Mesendoderm (in vitro differentiated cells): ENCODE measurements around the gene ERMAP.
A peak's percentile ranks its signal among the peaks of the same experiment; 100 is the strongest.

Experiments
- DNase-seq: peaks from one replicate; pipeline ENCODE4 v3.0.0; 2013
- H2AK5ac ChIP-seq: 2 replicates; pipeline ENCODE4 v1.6.1; 2013; ENCODE audit warnings: low read length, inconsistent platforms
- H2BK120ac ChIP-seq: 2 replicates; pipeline ENCODE4 v1.6.1; 2013; ENCODE audit warnings: low read depth, mild to moderate bottlenecking, low read length, moderate library complexity, mixed read lengths
- H2BK15ac ChIP-seq: replicated peaks from 2 replicates; pipeline ENCODE4 v1.6.1; 2013; ENCODE audit warnings: low read depth, mild to moderate bottlenecking, moderate library complexity
- H2BK5ac ChIP-seq: 2 replicates; pipeline ENCODE4 v1.6.1; 2013; ENCODE audit warnings: low read length, inconsistent platforms
- H3K18ac ChIP-seq: 2 replicates; pipeline ENCODE4 v1.6.1; 2013; ENCODE audit warnings: mild to moderate bottlenecking, low read length, mixed read lengths
- H3K23ac ChIP-seq: one replicate; pipeline ENCODE4 v1.6.1; 2013; ENCODE audit warnings: low read length
- H3K27ac ChIP-seq: 2 replicates; pipeline ENCODE4 v1.5.1; 2013; ENCODE audit warnings: low read depth, mild to moderate bottlenecking, inconsistent platforms, low read length, moderate library complexity
- H3K27me3 ChIP-seq: 2 replicates; pipeline ENCODE4 v1.6.1; 2013; ENCODE audit warnings: low read length, control low read depth, mild to moderate bottlenecking, inconsistent platforms; ENCODE audit not compliant: insufficient read depth, poor library complexity
- H3K36me3 ChIP-seq: 2 replicates; pipeline ENCODE4 v1.6.1; 2013; ENCODE audit warnings: low read length, inconsistent platforms; ENCODE audit not compliant: control insufficient read depth, insufficient read depth
- H3K4ac ChIP-seq: one replicate; pipeline ENCODE4 v1.6.1; 2013; ENCODE audit warnings: low read depth, mild to moderate bottlenecking, low read length, moderate library complexity
- H3K4me1 ChIP-seq: 2 replicates; pipeline ENCODE4 v1.6.1; 2013; ENCODE audit warnings: low read depth, low read length, inconsistent platforms; ENCODE audit not compliant: control insufficient read depth
- H3K4me2 ChIP-seq: 2 replicates; pipeline ENCODE4 v1.6.1; 2013; ENCODE audit warnings: low read length
- H3K4me3 ChIP-seq: 2 replicates; pipeline ENCODE4 v1.5.1; 2013; ENCODE audit warnings: mild to moderate bottlenecking, low read length
- H3K56ac ChIP-seq: one replicate; pipeline ENCODE4 v1.6.1; 2013; ENCODE audit warnings: low read length
- H3K79me1 ChIP-seq: 2 replicates; pipeline ENCODE4 v1.6.1; 2013; ENCODE audit warnings: low read length, inconsistent platforms
- H3K79me2 ChIP-seq: 2 replicates; pipeline ENCODE4 v1.6.1; 2013; ENCODE audit warnings: mild to moderate bottlenecking, low read length; ENCODE audit not compliant: control insufficient read depth, insufficient read depth
- H3K9ac ChIP-seq: 2 replicates; pipeline ENCODE4 v1.6.1; 2013; ENCODE audit warnings: low read length, inconsistent platforms
- H4K5ac ChIP-seq: one replicate; pipeline ENCODE4 v1.6.1; 2013; ENCODE audit warnings: low read length
- H4K8ac ChIP-seq: one replicate; pipeline ENCODE4 v1.6.1; 2013; ENCODE audit warnings: low read depth, mild to moderate bottlenecking, control low read depth, low read length, moderate library complexity
- WGBS: extraction: QIAGEN DNeasy Blood & Tissue Kit; methylation state at CpG from one replicate; pipeline ENCODE4 v1.1.7; 2013; ENCODE audit warnings: low lambda C conversion rate, missing lambda C conversion rate; ENCODE audit not compliant: insufficient coverage; ENCODE audit errors: extremely low coverage; 5-methylcytosine and 5-hydroxymethylcytosine counted together

Gene ERMAP

DNA sequence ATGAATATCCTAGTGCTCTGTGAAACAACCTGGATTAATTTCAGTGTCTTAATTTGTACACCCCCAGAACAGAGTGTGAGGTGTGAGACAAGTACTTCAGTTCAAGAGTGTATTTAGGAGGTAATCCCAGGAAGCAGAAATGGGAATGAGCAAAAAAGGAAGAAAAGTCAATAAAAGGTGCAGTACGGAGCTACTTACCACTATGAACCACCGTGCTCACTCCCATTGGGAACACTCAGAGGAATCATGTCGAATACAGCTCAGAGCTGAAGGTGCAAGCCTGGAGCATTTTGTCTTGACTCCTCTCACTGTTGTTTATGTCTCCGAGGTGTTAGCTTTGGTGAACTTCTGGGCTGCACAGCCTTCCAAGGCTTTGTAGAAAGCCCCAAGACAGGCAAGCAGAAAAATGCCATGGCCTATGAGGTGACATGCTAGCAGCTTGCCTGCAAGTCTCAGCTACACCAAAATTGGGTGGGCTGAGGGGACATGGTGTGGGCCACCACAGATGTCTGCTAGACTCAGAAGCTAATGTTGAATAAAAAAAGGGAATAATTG lies 7.6 kb downstream of the ERMAP start:
- Histone ChIP-seq H3K23ac (no peak overlapping the region), H3K79me2 (no peaks in the 10 kb centered on the region), H2BK15ac (no peak overlapping the region), H4K8ac (no peak overlapping the region), H3K9ac (no peak overlapping the region), H2AK5ac (no peak overlapping the region), H4K5ac (no peak overlapping the region), H3K4me2 (no peak overlapping the region), H2BK120ac (no peak overlapping the region), H3K4ac (no peak overlapping the region), H3K18ac (no peak overlapping the region), H3K4me1 (no peaks in the 10 kb centered on the region), H3K27me3 (no peaks in the 10 kb centered on the region), H2BK5ac (no peak overlapping the region), H3K4me3 (no peak overlapping the region), H3K27ac (no peak overlapping the region), H3K79me1 (no peaks in the 10 kb centered on the region), H3K36me3 (no peaks in the 10 kb centered on the region), H3K56ac (no peak overlapping the region)
- DNase-seq: peak; percentile 12
- no CpG with 5 or more reads among the region's 4 CpGs for WGBS

DNA sequence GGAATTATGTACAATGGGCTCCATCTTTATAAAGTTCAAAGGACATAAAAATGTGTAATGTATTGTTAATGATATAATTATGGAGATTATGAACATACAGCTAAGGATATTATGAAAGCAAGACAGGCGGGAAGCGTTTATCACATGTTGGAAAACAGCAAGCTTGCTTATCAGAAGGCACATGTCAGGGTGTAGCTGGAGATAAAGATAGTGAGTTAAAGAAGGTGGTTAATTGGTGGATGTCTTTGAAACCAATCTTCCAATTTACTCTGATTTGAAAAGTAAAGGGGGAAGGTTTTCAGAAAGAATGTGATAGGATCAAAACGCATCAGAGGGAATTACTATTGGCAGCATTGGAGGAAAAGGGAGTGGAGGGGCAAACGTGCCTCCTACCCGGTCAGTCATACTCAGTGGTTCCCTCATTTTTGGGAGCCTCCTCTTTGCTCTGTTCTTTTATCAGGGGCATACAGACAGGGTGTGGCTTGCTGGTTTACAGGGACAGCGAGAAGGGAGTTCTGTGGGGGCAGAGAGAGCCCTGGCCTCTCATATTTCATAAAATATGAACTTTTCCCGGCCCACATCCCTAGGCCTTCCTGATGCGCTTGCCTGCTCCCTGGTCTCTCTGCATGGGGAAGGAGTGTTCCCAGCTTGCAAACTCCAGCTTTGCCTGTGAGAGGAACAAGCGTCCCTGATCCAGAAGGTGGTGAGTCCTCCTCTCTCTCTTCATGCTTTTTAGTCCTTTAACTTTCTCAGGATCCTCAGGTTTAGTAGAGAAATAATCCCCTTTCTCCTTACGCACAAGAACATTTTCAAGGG lies 8.3 kb downstream of the ERMAP start:
- H4K5ac ChIP-seq: no peak overlapping the region
- 100% methylated on average over 1 of the region's 10 CpGs for WGBS
- H3K4ac ChIP-seq: no peak overlapping the region
- DNase-seq: peak; percentile 42
- H3K4me2 ChIP-seq: no peak overlapping the region
- H2BK15ac ChIP-seq: no peak overlapping the region
- no peak overlapping the region for H2BK5ac ChIP-seq
- H2AK5ac ChIP-seq: no peak overlapping the region
- no peak overlapping the region for H3K4me3 ChIP-seq
- H3K56ac ChIP-seq: no peak overlapping the region
- no peak overlapping the region for H2BK120ac ChIP-seq
- no peak overlapping the region for H3K18ac ChIP-seq
- H3K36me3 ChIP-seq: no peaks in the 10 kb centered on the region
- no peaks in the 10 kb centered on the region for H3K79me1 ChIP-seq
- H3K23ac ChIP-seq: no peak overlapping the region
- H4K8ac ChIP-seq: no peak overlapping the region
- H3K79me2 ChIP-seq: no peaks in the 10 kb centered on the region
- no peaks in the 10 kb centered on the region for H3K27me3 ChIP-seq
- no peak overlapping the region for H3K9ac ChIP-seq
- no peaks in the 10 kb centered on the region for H3K4me1 ChIP-seq
- no peak overlapping the region for H3K27ac ChIP-seq

DNA sequence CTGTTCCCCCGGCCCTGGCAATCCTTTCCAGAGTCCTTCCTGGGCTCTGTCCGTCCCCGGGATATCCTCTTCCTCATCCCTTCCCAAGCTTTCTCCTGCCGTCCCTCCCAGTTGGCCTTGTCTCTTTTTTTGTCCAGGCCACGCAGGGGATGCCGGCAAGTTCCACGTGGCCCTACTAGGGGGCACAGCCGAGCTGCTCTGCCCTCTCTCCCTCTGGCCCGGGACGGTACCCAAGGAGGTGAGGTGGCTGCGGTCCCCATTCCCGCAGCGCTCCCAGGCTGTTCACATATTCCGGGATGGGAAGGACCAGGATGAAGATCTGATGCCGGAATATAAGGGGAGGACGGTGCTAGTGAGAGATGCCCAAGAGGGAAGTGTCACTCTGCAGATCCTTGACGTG lies 13.7 kb downstream of the ERMAP start:
- H3K27me3 ChIP-seq: no peaks in the 10 kb centered on the region
- no peak overlapping the region for H3K23ac ChIP-seq
- H2BK120ac ChIP-seq: no peak overlapping the region
- H3K56ac ChIP-seq: no peak overlapping the region
- H3K9ac ChIP-seq: no peak overlapping the region
- WGBS: no CpG with 5 or more reads among the region's 17 CpGs
- H2BK15ac ChIP-seq: no peak overlapping the region
- no peak overlapping the region for H3K4ac ChIP-seq
- no peak overlapping the region for H3K27ac ChIP-seq
- no peaks in the 10 kb centered on the region for H3K36me3 ChIP-seq
- peak; percentile 13 for DNase-seq
- H3K18ac ChIP-seq: no peak overlapping the region
- H3K4me3 ChIP-seq: no peak overlapping the region
- no peaks in the 10 kb centered on the region for H3K79me1 ChIP-seq
- H3K4me1 ChIP-seq: peaks cover 10% of the 10 kb centered on the region
- H4K8ac ChIP-seq: no peak overlapping the region
- H2AK5ac ChIP-seq: no peak overlapping the region
- H2BK5ac ChIP-seq: no peak overlapping the region
- H3K79me2 ChIP-seq: no peaks in the 10 kb centered on the region
- H4K5ac ChIP-seq: no peak overlapping the region
- H3K4me2 ChIP-seq: no peak overlapping the region

DNA sequence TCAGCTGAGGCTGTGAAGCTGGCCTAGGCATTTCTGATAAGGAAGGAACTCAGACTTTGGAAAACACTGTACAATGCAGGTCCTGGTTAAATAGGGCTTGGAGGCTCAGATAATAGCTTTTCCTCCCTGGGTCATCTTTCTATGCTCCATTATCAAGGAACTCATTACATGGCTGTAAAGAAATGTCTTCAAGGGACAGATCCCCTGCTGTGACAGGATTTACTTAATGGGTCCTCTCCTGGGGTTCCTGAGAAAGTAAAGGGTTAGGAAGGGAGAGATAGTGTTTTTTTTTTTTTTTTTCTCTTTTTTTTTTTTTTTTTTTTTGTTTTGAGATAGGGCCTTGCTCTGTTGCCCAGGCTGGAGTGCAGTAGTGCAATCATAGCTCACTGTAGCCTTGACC lies 14.4 kb downstream of the ERMAP start:
- H3K27ac ChIP-seq: no peak overlapping the region
- H3K79me1 ChIP-seq: no peaks in the 10 kb centered on the region
- no peak overlapping the region for H4K8ac ChIP-seq
- peak; percentile 63 for DNase-seq
- no peak overlapping the region for H2BK15ac ChIP-seq
- H3K27me3 ChIP-seq: no peaks in the 10 kb centered on the region
- no peak overlapping the region for H3K23ac ChIP-seq
- no peak overlapping the region for H3K4me3 ChIP-seq
- no peak overlapping the region for H3K56ac ChIP-seq
- no peak overlapping the region for H3K4me2 ChIP-seq
- no peak overlapping the region for H3K4ac ChIP-seq
- H4K5ac ChIP-seq: no peak overlapping the region
- no peak overlapping the region for H2BK5ac ChIP-seq
- H3K18ac ChIP-seq: no peak overlapping the region
- H2BK120ac ChIP-seq: no peak overlapping the region
- H3K79me2 ChIP-seq: no peaks in the 10 kb centered on the region
- H2AK5ac ChIP-seq: no peak overlapping the region
- no peak overlapping the region for H3K9ac ChIP-seq
- H3K36me3 ChIP-seq: no peaks in the 10 kb centered on the region
- H3K4me1 ChIP-seq: peaks cover 11% of the 10 kb centered on the region

- peaks cover 11% of the 10 kb centered on the region for H3K4me1 ChIP-seq
- H2AK5ac ChIP-seq: no peak overlapping the region
- no peak overlapping the region for H2BK15ac ChIP-seq
- H3K9ac ChIP-seq: no peak overlapping the region
- DNase-seq: no peak
- H3K27me3 ChIP-seq: no peaks in the 10 kb centered on the region
- no peak overlapping the region for H3K23ac ChIP-seq
- no peak overlapping the region for H3K4me2 ChIP-seq
- no peak overlapping the region for H4K8ac ChIP-seq
- H3K18ac ChIP-seq: no peak overlapping the region
- no peaks in the 10 kb centered on the region for H3K79me1 ChIP-seq
- WGBS: no CpG with 5 or more reads among the region's 3 CpGs
- H3K4ac ChIP-seq: no peak overlapping the region
- H3K4me3 ChIP-seq: no peak overlapping the region
- H3K79me2 ChIP-seq: no peaks in the 10 kb centered on the region
- no peaks in the 10 kb centered on the region for H3K36me3 ChIP-seq
- H2BK120ac ChIP-seq: no peak overlapping the region
- no peak overlapping the region for H3K27ac ChIP-seq
- H4K5ac ChIP-seq: no peak overlapping the region
- no peak overlapping the region for H3K56ac ChIP-seq
- H2BK5ac ChIP-seq: no peak overlapping the region
Measured at GRCh38 chr1:42832641-42833240, 15.8 kb downstream of the ERMAP start.
